ENCODE data around the gene LOXHD1.

LOXHD1 gene

GRCh38 chr18:46641917-46642316 is 15.1 kb downstream of the LOXHD1 start:
- H3K36me3 ChIP-seq (ENCODE audit: control insufficient read depth in 4 of 4, insufficient read depth in 4 of 4, low read length in 3 of 4): no peaks in the 10 kb centered on the region
- H3K27me3 ChIP-seq (replicated peaks in 2 of 5; ENCODE audit: control insufficient read depth in 4 of 5, insufficient read depth in 5 of 5, low read length in 4 of 5): no peaks in the 10 kb centered on the region
- POLR2A ChIA-PET: no interaction called here
- DNase-seq: no peak
- no peaks in the 10 kb centered on the region for H3K4me1 ChIP-seq (ENCODE audit: control extremely low read depth in 1 of 4, control insufficient read depth in 4 of 4, insufficient read depth in 4 of 4, low read length in 3 of 4)
- no peak overlapping the region for H3K27ac ChIP-seq (ENCODE audit: insufficient read depth in 1 of 2, low read depth in 1 of 2, low read length in 2 of 2, poor library complexity in 1 of 2, severe bottlenecking in 2 of 2)
- H3K4me3 ChIP-seq (ENCODE audit: control insufficient read depth in 1 of 7, extremely low read depth in 1 of 7, insufficient read depth in 4 of 7, low read depth in 2 of 7, low read length in 6 of 7): no peak overlapping the region
- no peaks in the 10 kb centered on the region for H3K9me3 ChIP-seq (ENCODE audit: control extremely low read depth in 1 of 5, control insufficient read depth in 4 of 5, insufficient read depth in 2 of 5, low read depth in 1 of 5, low read length in 4 of 5)
- 95% methylated on average over 6 of the region's 7 CpGs for WGBS (ENCODE audit: insufficient coverage)
- CTCF ChIA-PET: interaction anchor here (0.7 to 1.5 kb wide), 3 partner anchors 13 to 834 kb away, joined by 3 to 4 read pairs (median 3); no protein-coding TSS in a partner anchor

DNA sequence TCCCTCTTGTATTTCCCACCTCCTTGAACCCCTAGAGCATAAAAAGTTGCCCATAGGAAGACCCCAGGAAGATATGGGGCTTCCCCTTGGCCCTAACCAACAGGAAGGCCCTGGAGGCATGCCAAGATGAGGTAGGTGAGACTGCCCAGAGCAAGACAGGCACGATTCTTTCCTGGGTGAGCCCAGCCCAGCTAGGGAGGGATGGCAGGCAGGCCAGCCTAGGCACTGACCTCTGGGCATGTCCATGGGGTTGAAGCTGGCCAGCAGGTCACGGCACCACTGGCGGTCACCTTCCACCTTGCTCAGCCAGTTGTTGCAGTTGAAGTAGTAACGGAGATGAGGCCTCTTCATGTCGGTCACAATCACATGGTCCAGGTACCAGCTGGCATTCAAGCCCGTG is 17.6 kb downstream of the LOXHD1 start:
- 88% methylated on average over 4 of the region's 6 CpGs for WGBS (ENCODE audit: insufficient coverage)
- Histone ChIP-seq H3K27me3 (replicated peaks in 2 of 5; ENCODE audit: control insufficient read depth in 4 of 5, insufficient read depth in 5 of 5, low read length in 4 of 5) (no peaks in the 10 kb centered on the region), H3K27ac (ENCODE audit: insufficient read depth in 1 of 2, low read depth in 1 of 2, low read length in 2 of 2, poor library complexity in 1 of 2, severe bottlenecking in 2 of 2) (no peak overlapping the region), H3K36me3 (ENCODE audit: control insufficient read depth in 4 of 4, insufficient read depth in 4 of 4, low read length in 3 of 4) (no peaks in the 10 kb centered on the region), H3K4me3 (ENCODE audit: control insufficient read depth in 1 of 7, extremely low read depth in 1 of 7, insufficient read depth in 4 of 7, low read depth in 2 of 7, low read length in 6 of 7) (no peak overlapping the region), H3K9me3 (ENCODE audit: control extremely low read depth in 1 of 5, control insufficient read depth in 4 of 5, insufficient read depth in 2 of 5, low read depth in 1 of 5, low read length in 4 of 5) (no peaks in the 10 kb centered on the region), H3K4me1 (ENCODE audit: control extremely low read depth in 1 of 4, control insufficient read depth in 4 of 4, insufficient read depth in 4 of 4, low read length in 3 of 4) (no peaks in the 10 kb centered on the region)
- ChIA-PET POLR2A (no interaction called here), CTCF (interaction anchor here (1.1 kb wide), 1 partner anchor 19 kb away, joined by 4 read pairs; no protein-coding TSS in a partner anchor)
- DNase-seq: no peak

DNA sequence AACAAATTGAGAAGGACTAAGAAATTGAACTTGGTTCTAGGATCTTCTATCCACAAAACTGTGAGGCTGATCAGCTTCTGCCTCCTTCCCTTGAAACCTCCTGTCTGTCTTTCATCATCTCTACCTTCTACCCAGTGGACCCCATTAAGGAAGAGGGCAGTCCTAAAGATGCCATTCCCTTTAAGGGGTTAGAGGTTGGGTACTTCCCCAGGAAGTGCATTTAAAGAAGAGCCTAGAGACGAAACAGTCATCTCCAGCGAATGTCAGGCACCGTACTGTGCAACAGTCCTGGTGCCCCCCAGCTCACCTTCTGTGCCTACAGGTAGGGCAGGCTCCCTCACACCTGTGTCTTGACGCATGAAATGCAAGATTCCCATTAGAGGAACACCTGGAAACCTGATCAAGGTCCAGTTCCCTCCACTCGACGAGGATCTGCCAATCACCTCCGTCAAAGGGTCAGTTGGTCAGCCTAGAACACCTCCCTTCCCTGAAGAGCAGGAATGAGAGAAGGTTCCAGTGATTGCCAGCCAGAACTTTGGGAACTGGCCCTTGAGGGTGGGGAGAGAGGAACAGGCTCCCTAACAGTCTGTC is 20.9 kb downstream of the LOXHD1 start:
- Histone ChIP-seq H3K27me3 (replicated peaks in 2 of 5; ENCODE audit: control insufficient read depth in 4 of 5, insufficient read depth in 5 of 5, low read length in 4 of 5) (no peaks in the 10 kb centered on the region), H3K36me3 (ENCODE audit: control insufficient read depth in 4 of 4, insufficient read depth in 4 of 4, low read length in 3 of 4) (no peaks in the 10 kb centered on the region), H3K4me3 (ENCODE audit: control insufficient read depth in 1 of 7, extremely low read depth in 1 of 7, insufficient read depth in 4 of 7, low read depth in 2 of 7, low read length in 6 of 7) (no peak overlapping the region), H3K4me1 (ENCODE audit: control extremely low read depth in 1 of 4, control insufficient read depth in 4 of 4, insufficient read depth in 4 of 4, low read length in 3 of 4) (no peaks in the 10 kb centered on the region), H3K27ac (ENCODE audit: insufficient read depth in 1 of 2, low read depth in 1 of 2, low read length in 2 of 2, poor library complexity in 1 of 2, severe bottlenecking in 2 of 2) (no peak overlapping the region), H3K9me3 (ENCODE audit: control extremely low read depth in 1 of 5, control insufficient read depth in 4 of 5, insufficient read depth in 2 of 5, low read depth in 1 of 5, low read length in 4 of 5) (peaks cover 0 to 3% (median 0%) of the 10 kb centered on the region in 5 experiments)
- no peak for DNase-seq
- WGBS (ENCODE audit: insufficient coverage): 96% methylated on average over 4 of the region's 7 CpGs
- ChIA-PET CTCF (no interaction called here), POLR2A (no interaction called here)

GRCh38 chr18:46632401-46633071 is 24.5 kb downstream of the LOXHD1 start:
- Histone ChIP-seq H3K36me3 (ENCODE audit: control insufficient read depth in 4 of 4, insufficient read depth in 4 of 4, low read length in 3 of 4) (no peaks in the 10 kb centered on the region), H3K4me1 (ENCODE audit: control extremely low read depth in 1 of 4, control insufficient read depth in 4 of 4, insufficient read depth in 4 of 4, low read length in 3 of 4) (peaks cover 0 to 17% (median 0%) of the 10 kb centered on the region in 4 experiments), H3K27ac (ENCODE audit: insufficient read depth in 1 of 2, low read depth in 1 of 2, low read length in 2 of 2, poor library complexity in 1 of 2, severe bottlenecking in 2 of 2) (no peak overlapping the region), H3K4me3 (ENCODE audit: control insufficient read depth in 1 of 7, extremely low read depth in 1 of 7, insufficient read depth in 4 of 7, low read depth in 2 of 7, low read length in 6 of 7) (no peak overlapping the region), H3K9me3 (ENCODE audit: control extremely low read depth in 1 of 5, control insufficient read depth in 4 of 5, insufficient read depth in 2 of 5, low read depth in 1 of 5, low read length in 4 of 5) (peaks cover 0 to 3% (median 0%) of the 10 kb centered on the region in 5 experiments), H3K27me3 (replicated peaks in 2 of 5; ENCODE audit: control insufficient read depth in 4 of 5, insufficient read depth in 5 of 5, low read length in 4 of 5) (no peaks in the 10 kb centered on the region)
- CTCF ChIA-PET: no interaction called here
- POLR2A ChIA-PET: no interaction called here
- 99% methylated on average over 7 of the region's 8 CpGs for WGBS (ENCODE audit: insufficient coverage)
- no peak for DNase-seq

DNA sequence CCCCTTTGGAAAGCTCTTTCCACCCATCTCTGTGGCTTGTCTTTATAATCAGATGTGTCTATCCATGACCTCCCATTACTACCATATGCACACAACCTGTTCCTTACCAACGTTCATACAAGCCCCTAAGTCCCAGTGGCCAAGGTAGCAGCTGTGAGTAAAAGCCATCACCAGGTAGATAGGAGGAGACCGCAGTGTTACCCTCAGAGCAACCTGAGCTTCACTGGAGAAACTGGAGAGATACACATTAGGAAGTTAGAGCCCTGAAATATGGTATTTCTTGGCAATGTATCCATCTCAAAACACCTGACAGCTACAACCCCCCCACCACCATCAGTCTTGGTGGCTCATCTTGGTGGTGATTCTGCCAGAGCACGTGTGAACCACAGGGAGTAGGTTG is 26.0 kb downstream of the LOXHD1 start:
- ChIA-PET CTCF (interaction anchor here (1.0 kb wide), 1 partner anchor 75 kb away, joined by 3 read pairs; no protein-coding TSS in a partner anchor), POLR2A (no interaction called here)
- 94% methylated on average over 2 of the region's 3 CpGs for WGBS (ENCODE audit: insufficient coverage)
- no peak overlapping the region for H3K4me3 ChIP-seq (ENCODE audit: control insufficient read depth in 1 of 7, extremely low read depth in 1 of 7, insufficient read depth in 4 of 7, low read depth in 2 of 7, low read length in 6 of 7)
- no peaks in the 10 kb centered on the region for H3K27me3 ChIP-seq (replicated peaks in 2 of 5; ENCODE audit: control insufficient read depth in 4 of 5, insufficient read depth in 5 of 5, low read length in 4 of 5)
- peaks cover 0 to 3% (median 0%) of the 10 kb centered on the region in 5 experiments for H3K9me3 ChIP-seq (ENCODE audit: control extremely low read depth in 1 of 5, control insufficient read depth in 4 of 5, insufficient read depth in 2 of 5, low read depth in 1 of 5, low read length in 4 of 5)
- no peaks in the 10 kb centered on the region for H3K36me3 ChIP-seq (ENCODE audit: control insufficient read depth in 4 of 4, insufficient read depth in 4 of 4, low read length in 3 of 4)
- no peak for DNase-seq
- no peak overlapping the region for H3K27ac ChIP-seq (ENCODE audit: insufficient read depth in 1 of 2, low read depth in 1 of 2, low read length in 2 of 2, poor library complexity in 1 of 2, severe bottlenecking in 2 of 2)
- peaks cover 0 to 17% (median 0%) of the 10 kb centered on the region in 4 experiments for H3K4me1 ChIP-seq (ENCODE audit: control extremely low read depth in 1 of 4, control insufficient read depth in 4 of 4, insufficient read depth in 4 of 4, low read length in 3 of 4)

DNA sequence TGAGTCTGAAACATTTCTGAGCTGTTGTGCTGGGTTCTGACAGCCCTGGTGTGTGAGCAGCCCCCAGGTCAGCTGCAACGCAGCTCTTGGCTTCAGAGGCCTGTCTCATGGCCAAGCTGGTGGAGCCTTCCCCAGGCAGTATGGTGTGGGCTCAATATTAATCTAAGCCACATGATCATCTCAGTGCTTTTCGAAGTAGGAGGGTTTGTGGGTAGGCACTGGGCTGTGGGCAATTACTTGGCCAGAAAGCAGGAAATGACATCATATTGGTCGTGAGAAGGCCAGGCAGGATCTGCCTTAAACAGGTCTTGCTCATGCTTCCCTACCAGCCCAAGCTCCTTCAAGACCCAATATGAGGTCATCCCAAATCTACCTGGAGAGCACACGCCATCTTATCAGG is 26.9 kb downstream of the LOXHD1 start:
- no peak overlapping the region for H3K4me3 ChIP-seq (ENCODE audit: control insufficient read depth in 1 of 7, extremely low read depth in 1 of 7, insufficient read depth in 4 of 7, low read depth in 2 of 7, low read length in 6 of 7)
- WGBS (ENCODE audit: insufficient coverage): 72% methylated on average over 4 of the region's 4 CpGs
- peaks cover 0 to 3% (median 0%) of the 10 kb centered on the region in 5 experiments for H3K9me3 ChIP-seq (ENCODE audit: control extremely low read depth in 1 of 5, control insufficient read depth in 4 of 5, insufficient read depth in 2 of 5, low read depth in 1 of 5, low read length in 4 of 5)
- POLR2A ChIA-PET: no interaction called here
- CTCF ChIA-PET: interaction anchor here (1.0 to 1.8 kb wide), 2 partner anchors 13 to 74 kb away, joined by 3 to 4 read pairs; no protein-coding TSS in a partner anchor
- peaks cover 0 to 22% (median 0%) of the 10 kb centered on the region in 4 experiments for H3K4me1 ChIP-seq (ENCODE audit: control extremely low read depth in 1 of 4, control insufficient read depth in 4 of 4, insufficient read depth in 4 of 4, low read length in 3 of 4)
- no peaks in the 10 kb centered on the region for H3K36me3 ChIP-seq (ENCODE audit: control insufficient read depth in 4 of 4, insufficient read depth in 4 of 4, low read length in 3 of 4)
- DNase-seq: peak in 2 of 3 donors; percentile 6 to 23
- no peak overlapping the region for H3K27ac ChIP-seq (ENCODE audit: insufficient read depth in 1 of 2, low read depth in 1 of 2, low read length in 2 of 2, poor library complexity in 1 of 2, severe bottlenecking in 2 of 2)
- H3K27me3 ChIP-seq (replicated peaks in 2 of 5; ENCODE audit: control insufficient read depth in 4 of 5, insufficient read depth in 5 of 5, low read length in 4 of 5): no peaks in the 10 kb centered on the region

DNA sequence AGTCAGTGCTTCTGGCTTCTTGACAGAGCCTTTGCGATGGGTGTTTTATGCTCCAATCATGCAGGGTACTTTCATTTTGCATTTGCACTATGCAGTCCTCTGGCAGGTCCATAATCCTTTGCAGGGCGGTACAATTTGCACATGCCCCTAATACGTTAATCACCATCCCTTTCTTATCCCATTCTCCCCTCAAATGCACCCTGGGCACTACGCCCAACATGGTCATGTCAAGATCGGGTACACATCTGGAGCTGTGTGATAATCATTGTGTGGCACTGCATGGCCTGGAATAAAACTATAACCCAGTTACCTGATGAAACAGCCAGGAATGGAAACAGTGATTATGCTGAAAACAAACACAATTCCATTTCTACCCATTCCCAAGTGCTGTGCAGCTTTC is 27.7 kb downstream of the LOXHD1 start:
- H3K9me3 ChIP-seq (ENCODE audit: control extremely low read depth in 1 of 5, control insufficient read depth in 4 of 5, insufficient read depth in 2 of 5, low read depth in 1 of 5, low read length in 4 of 5): peaks cover 0 to 3% (median 0%) of the 10 kb centered on the region in 5 experiments
- no peak overlapping the region for H3K4me3 ChIP-seq (ENCODE audit: control insufficient read depth in 1 of 7, extremely low read depth in 1 of 7, insufficient read depth in 4 of 7, low read depth in 2 of 7, low read length in 6 of 7)
- H3K36me3 ChIP-seq (ENCODE audit: control insufficient read depth in 4 of 4, insufficient read depth in 4 of 4, low read length in 3 of 4): no peaks in the 10 kb centered on the region
- no peak for DNase-seq
- H3K4me1 ChIP-seq (ENCODE audit: control extremely low read depth in 1 of 4, control insufficient read depth in 4 of 4, insufficient read depth in 4 of 4, low read length in 3 of 4): peaks cover 0 to 28% (median under 1%) of the 10 kb centered on the region in 4 experiments
- WGBS (ENCODE audit: insufficient coverage): 100% methylated on average over 4 of the region's 5 CpGs
- H3K27ac ChIP-seq (ENCODE audit: insufficient read depth in 1 of 2, low read depth in 1 of 2, low read length in 2 of 2, poor library complexity in 1 of 2, severe bottlenecking in 2 of 2): no peak overlapping the region
- ChIA-PET CTCF (interaction anchor here (1.8 kb wide), 1 partner anchor 13 kb away, joined by 4 read pairs; no protein-coding TSS in a partner anchor), POLR2A (no interaction called here)
- no peaks in the 10 kb centered on the region for H3K27me3 ChIP-seq (replicated peaks in 2 of 5; ENCODE audit: control insufficient read depth in 4 of 5, insufficient read depth in 5 of 5, low read length in 4 of 5)
